ENCODE measurements around the gene HTR3A.
A peak's percentile ranks its signal among the peaks of the same experiment; 100 is the strongest.

Gene HTR3A

GRCh38 chr11:114025329-114025907 is 50.5 kb downstream of the HTR3A start:
- no peak for DNase-seq

- no peak for DNase-seq
These were observed 51.4 kb downstream of the HTR3A start for GRCh38 chr11:114026355-114026754.

- no peak for DNase-seq
These were observed 52.5 kb downstream of the HTR3A start for GRCh38 chr11:114027391-114027790.

- no peak for DNase-seq
These were observed 53.0 kb downstream of the HTR3A start for GRCh38 chr11:114027926-114028325.

- no peak for DNase-seq
These were observed 56.5 kb downstream of the HTR3A start for GRCh38 chr11:114031246-114031966.

- DNase-seq: no peak
These were observed 57.0 kb downstream of the HTR3A start for GRCh38 chr11:114031967-114032320.

GRCh38 chr11:114033066-114033465 is 58.2 kb downstream of the HTR3A start:
- DNase-seq: no peak

GRCh38 chr11:114033572-114033971 is 58.7 kb downstream of the HTR3A start:
- no peak for DNase-seq

GRCh38 chr11:114034956-114035355 is 60.0 kb downstream of the HTR3A start:
- DNase-seq: no peak

GRCh38 chr11:114036147-114036811 is 61.4 kb downstream of the HTR3A start:
- DNase-seq: peak; percentile 77

GRCh38 chr11:114036958-114037357 is 62.0 kb downstream of the HTR3A start:
- no peak for DNase-seq

GRCh38 chr11:114039551-114039950 is 64.6 kb downstream of the HTR3A start:
- no peak for DNase-seq

All from midbrain (tissue), 1 donor.